RWPE1 (cell line): ENCODE measurements around the gene ITM2C.

ENCODE experiments used
- CTCF ChIA-PET: fragments of 350-600 bp; sonication (Branson Sonifier 250); formaldehyde crosslinking; extraction: SDS; loops from one replicate; lab custom pipeline; 2021; lab: Yijun Ruan, JAX
- POLR2A ChIA-PET: fragments of 400-600 bp; formaldehyde crosslinking; extraction: SDS; loops from one replicate; lab custom pipeline; 2020; ENCODE audit warnings: antibody characterized with exemption; ENCODE audit not compliant: low non-redundant PET; lab: Yijun Ruan, JAX
- DNase-seq: peaks from one replicate; pipeline ENCODE4 v3.0.0; 2012; ENCODE audit warnings: low spot score
- H3K27ac ChIP-seq: fragments of 450-650 bp; 2 replicates; pipeline ENCODE4 v1.5.1; 2017
- TF ChIP-seq, protein P1 (sequence below): fragments of 450-650 bp; conservative IDR thresholded peaks from 2 replicates; pipeline ENCODE4 v1.5.1; 2017; ENCODE audit warnings: low read depth, mild to moderate bottlenecking

ITM2C gene

DNA sequence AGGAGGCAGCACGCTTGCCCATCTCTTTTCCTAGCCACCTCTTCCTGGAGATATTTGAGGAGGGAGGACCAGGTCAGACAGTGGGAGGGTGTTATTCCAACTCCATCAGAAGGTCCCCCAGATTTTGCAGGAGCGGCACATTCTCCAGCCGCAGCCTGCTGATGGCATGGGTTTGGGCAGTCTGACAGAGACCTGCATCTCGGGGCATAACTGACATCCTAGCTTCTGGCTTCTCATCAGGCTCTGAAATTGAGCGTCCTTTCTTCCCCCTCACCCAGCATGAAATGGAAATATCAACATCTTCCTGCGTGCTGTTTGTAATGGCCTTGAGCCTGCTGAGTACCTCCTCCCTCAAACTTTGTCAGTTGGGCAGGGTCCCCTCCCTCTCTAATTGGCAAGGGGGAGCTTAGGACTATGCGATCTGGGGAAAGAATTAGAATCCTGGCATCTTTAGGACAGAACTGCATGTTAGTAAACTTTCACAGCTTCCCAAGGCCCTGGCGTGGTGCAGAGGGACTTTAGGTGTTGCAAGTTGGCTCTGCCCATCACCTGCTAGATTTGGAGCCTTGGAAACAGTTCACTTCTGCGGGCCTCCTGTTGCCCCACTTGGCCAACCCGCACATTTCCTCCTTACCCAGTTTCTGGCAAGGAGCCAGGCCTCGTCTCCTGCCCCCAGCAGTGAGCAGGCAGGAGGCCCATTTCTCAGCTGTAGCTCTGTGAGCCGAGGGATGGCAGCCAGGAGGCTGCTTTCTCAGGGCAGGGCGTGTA, 2.2 kb downstream of the ITM2C start:
- CTCF ChIA-PET: interaction anchor here (0.6 kb wide), 1 partner anchor 67 kb away, joined by 3 read pairs; no protein-coding TSS in a partner anchor
- H3K27ac ChIP-seq: peak overlapping the region; percentile 46
- TF ChIP-seq, protein P1, sequence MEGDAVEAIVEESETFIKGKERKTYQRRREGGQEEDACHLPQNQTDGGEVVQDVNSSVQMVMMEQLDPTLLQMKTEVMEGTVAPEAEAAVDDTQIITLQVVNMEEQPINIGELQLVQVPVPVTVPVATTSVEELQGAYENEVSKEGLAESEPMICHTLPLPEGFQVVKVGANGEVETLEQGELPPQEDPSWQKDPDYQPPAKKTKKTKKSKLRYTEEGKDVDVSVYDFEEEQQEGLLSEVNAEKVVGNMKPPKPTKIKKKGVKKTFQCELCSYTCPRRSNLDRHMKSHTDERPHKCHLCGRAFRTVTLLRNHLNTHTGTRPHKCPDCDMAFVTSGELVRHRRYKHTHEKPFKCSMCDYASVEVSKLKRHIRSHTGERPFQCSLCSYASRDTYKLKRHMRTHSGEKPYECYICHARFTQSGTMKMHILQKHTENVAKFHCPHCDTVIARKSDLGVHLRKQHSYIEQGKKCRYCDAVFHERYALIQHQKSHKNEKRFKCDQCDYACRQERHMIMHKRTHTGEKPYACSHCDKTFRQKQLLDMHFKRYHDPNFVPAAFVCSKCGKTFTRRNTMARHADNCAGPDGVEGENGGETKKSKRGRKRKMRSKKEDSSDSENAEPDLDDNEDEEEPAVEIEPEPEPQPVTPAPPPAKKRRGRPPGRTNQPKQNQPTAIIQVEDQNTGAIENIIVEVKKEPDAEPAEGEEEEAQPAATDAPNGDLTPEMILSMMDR: no peak
- DNase-seq: no peak
- POLR2A ChIA-PET: no interaction called here

DNA sequence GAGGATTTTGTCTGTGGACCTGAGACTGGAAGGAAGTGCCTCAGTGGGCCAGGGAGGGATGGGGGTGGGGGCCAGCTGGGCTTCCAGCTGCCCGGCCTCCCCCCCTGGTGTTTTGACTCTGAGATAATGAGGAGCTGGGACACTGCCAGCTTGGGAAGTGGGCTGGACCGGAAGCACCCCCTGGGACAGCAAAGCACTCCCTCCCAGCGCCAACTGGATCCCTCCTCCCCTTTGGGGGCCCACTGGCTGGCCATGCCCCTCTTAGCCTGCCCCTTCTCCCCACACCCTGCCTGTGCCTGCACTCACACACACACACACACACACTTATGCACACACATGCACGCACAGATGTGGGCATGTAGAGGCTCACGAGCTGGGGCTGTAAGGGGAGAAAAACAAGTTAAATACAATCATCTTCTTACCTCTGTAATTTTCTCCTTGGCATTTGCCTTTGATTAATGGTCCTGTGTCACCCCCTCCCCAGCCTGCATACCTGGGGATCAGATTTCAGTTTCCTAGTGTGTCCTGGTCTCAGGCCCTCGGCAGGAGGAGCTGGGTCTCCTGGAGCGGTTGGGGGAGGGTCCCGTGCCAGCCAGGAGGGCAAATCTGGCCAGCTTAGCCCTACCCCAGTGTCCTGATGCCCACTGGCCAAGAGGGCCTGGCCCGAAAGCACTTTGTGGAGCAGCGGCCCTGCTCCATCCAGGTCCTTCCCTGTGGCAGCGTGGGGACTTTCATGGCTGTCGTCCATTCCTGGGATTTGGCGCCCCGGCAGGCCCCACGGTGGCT, 3.6 kb downstream of the ITM2C start:
- ChIA-PET POLR2A (no interaction called here), CTCF (interaction anchor here (0.5 kb wide), 1 partner anchor 490 kb away, joined by 4 read pairs; no protein-coding TSS in a partner anchor)
- no peak for DNase-seq
- TF ChIP-seq, protein P1: no peak
- H3K27ac ChIP-seq: no peak overlapping the region

DNA sequence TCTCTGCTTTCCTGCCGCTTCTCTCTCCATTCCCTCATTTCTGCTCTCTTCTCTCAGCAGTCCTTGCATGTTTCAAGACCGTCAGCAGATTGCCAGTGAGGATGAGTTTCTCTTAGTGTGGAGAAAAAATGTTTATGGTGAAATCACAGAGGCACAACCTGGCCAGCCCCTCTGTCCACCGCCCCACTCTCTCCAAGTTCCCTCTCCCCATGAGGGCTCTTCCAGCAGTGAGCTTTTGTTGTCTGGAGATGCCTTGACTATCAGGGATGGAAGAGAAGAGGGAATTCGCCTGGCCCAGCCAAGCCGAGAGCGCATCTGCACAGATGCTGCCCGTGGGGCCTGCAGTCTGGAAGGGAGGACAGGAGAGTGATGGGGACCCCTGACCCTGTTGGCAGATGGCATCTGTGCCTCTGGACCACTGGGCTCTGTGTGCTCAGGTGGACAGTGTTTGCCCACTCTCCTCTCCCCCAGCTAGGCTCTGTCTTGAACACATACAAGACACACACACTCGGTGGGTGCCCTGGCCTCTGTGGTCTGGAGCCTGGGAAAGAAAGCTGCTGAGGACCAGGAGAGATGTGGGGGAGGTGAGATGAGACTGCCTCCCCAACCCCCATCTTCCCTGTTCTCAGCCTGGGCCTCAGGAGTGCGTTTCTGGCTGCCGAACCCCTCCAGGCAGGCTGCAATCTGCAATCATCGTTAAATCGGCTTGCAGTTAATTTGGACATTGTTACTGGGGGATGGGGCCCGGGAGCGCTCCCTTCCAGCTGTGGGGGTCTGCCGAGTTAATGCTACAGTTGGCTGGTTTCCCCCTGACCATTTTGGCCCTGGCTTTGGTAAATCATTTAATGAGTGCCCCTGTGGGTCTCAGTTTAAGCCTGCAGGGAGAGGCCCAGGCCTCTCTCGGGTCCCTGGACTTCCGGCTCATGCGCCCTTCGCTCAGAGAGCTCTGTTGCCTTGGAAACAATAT, 4.5 kb downstream of the ITM2C start:
- no peak overlapping the region for H3K27ac ChIP-seq
- POLR2A ChIA-PET: no interaction called here
- CTCF ChIA-PET: interaction anchor here (0.5 kb wide), 1 partner anchor 491 kb away, joined by 4 read pairs; no protein-coding TSS in a partner anchor
- TF ChIP-seq, protein P1: no peak
- DNase-seq: no peak

DNA sequence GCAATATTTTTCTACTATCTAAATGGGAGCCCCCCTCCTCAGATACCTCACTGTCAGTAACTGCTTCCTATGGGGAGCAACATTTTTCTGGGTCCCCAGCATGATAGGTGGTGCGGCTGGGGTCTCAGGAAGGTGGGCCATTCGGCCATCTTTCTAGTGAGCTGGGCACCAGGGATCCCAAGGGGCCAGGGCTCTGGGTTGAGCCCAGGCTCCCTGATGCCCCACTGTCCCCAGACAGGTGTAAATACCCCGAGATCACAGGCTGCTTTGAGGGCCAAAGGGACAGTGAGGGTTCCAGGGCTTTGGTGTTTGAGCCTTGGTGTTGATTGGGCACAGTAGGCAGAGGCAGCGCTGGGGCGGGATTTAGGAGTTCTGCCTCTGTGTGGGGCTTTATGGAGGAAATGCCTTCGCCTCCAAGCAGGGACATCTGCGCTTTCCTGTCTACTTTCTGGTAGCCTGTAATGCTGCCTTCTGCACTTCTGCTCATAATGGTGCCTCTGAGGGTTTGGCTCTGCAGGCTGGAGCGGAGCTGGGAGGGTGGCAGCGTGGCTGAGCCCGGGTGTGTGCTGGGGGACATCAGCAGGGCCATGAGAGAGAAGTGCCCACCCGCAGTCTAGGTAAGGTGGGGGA, 5.3 kb downstream of the ITM2C start:
- ChIA-PET CTCF (no interaction called here), POLR2A (no interaction called here)
- TF ChIP-seq, protein P1: no peak
- no peak for DNase-seq
- no peak overlapping the region for H3K27ac ChIP-seq

DNA sequence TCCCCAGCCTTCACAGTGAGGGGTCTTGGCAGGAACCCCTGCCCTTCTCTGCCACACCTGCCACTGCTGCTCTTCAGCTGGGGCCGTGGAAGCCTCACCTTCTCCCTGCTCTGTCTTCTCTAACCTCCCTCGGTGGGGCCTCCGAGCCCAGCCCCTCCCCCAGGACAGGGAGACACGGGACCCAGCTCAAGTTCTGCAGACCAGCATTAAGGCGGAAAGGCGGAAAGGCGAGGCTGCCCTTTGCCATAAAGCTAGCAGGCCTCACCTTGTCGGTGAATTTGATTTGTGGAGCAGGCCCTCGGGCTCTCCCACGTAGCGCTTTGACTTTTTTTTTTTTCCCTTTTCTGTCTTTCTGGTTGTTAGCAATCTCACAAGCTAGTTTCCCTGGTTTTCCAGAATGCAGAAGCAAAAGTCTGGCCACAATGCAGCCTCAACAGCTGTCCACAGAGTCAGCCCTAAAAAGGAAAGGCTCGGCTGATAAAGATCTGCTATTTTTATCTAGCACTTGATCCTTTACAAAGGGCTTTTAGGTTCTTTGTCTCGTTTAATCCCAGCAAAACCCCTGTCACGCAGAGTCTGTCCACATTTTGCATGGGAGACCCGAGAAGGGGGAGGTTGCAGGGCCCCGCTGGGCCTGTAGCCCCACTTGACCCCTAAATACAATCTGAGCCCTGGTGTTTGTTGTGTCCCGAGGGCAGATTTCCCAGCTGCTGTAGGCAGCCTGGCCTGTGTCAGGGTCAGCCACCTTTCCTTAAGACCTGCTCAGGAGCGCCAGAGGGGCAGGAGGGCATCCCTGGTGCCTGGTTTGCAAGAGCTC, 6.0 kb downstream of the ITM2C start:
- CTCF ChIA-PET: interaction anchor here (0.6 kb wide), 1 partner anchor 581 kb away, joined by 3 read pairs; no protein-coding TSS in a partner anchor
- no peak for DNase-seq
- no peak overlapping the region for H3K27ac ChIP-seq

More for the DNA sequence above, 6.0 kb downstream of the ITM2C start:
- POLR2A ChIA-PET: no interaction called here
- TF ChIP-seq, protein P1: no peak
